ENCODE results near the gene EPB41L2.

- TF ChIP-seq EZH2 (IDR thresholded peaks at IDR 0.05; ENCODE audit: low read depth, unreplicated experiment): no peak
- TF ChIP-seq, protein P1, sequence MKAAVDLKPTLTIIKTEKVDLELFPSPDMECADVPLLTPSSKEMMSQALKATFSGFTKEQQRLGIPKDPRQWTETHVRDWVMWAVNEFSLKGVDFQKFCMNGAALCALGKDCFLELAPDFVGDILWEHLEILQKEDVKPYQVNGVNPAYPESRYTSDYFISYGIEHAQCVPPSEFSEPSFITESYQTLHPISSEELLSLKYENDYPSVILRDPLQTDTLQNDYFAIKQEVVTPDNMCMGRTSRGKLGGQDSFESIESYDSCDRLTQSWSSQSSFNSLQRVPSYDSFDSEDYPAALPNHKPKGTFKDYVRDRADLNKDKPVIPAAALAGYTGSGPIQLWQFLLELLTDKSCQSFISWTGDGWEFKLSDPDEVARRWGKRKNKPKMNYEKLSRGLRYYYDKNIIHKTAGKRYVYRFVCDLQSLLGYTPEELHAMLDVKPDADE (IDR thresholded peaks at IDR 0.05): no peak
Measured at GRCh38 chr6:131036601-131037000, 26.4 kb downstream of the EPB41L2 start.

Measured in GM23338 (cell line).